GM12892 (cell line): ENCODE results near the gene HSPB6.

Source experiments
- POLR2AphosphoS5 ChIP-seq: IDR thresholded peaks from 2 replicates; pipeline ENCODE4 v1.6.1; 2011; ENCODE audit warnings: low read depth, low read length, control low read depth
- TAF1 ChIP-seq: IDR thresholded peaks from 2 replicates; pipeline ENCODE4 v1.6.1; 2011; ENCODE audit warnings: low read depth, mild to moderate bottlenecking, control low read depth, low read length, borderline replicate concordance

- TF ChIP-seq TAF1, result no peak
- TF ChIP-seq POLR2AphosphoS5, result no peak
Observed at GRCh38 chr19:35781650-35782049, 24.8 kb upstream of the HSPB6 start.
